ENCODE measurements around the gene HSFX3. TPM values are rescaled to one million over a fixed set of nuclear protein-coding genes. Genes with fewer than 3 reads are reported as not detected.

The HSFX3 gene
- total and polyA plus RNA-seq, 2 of the 8 experiments (the other 6 are each of a cell fraction or from before 2014, with no cell fraction given): not detected

DNA sequence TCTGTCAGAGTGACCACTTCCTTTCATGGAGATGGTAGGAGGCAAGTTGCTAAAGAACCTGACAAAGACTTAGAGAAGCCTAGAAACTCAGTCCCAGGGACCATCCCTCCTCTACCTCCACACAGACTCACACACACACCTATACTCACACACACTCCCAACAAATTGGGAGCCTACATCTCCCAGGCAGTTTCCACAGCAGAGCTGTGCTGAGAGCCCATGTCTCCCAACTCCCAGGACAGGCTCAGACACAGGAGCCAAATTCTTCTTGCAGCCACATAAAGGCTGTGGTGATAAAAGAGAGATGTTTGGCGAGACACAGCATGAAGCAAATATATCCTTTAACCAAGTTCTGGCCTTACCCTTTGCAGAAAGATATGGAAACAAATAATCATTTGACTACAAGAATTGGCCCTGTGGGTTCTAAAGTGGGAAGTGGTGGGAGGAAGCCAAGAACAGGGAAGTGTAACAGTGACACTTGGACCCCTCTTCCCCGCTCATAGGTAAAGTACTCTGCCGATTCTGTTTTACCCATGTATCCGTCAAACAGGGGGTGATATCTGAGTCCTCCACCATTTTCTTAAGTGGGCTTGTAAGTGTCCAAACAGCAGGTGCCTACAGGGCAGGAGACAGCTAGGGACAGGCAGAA is 33.6 kb downstream of the HSFX3 start (continued):
- TF ChIP-seq SAP30 (IDR thresholded peaks at IDR 0.05; ENCODE audit: insufficient read depth, insufficient replicate concordance, low read length): no peak
